Stimulated activated CD8-positive, alpha-beta memory T cell treated with anti-CD3 and anti-CD28 coated beads, Interleukin-7, amount 100 ng/mL, for 4 hours (primary cell): ENCODE measurements around the gene ZNF385B.

Experiments used
- DNase-seq, 2 donors: peaks; one replicate each; pipeline ENCODE4 v3.0.0-alpha.2; 2020; ENCODE audit warnings: low read depth in 2 of 2

The ZNF385B gene

GRCh38 chr2:179685146-179685545, 176.3 kb downstream of the ZNF385B start:
- DNase-seq, result no peak

- DNase-seq, result no peak
Observed at GRCh38 chr2:179682756-179683155, 178.7 kb downstream of the ZNF385B start.

DNA sequence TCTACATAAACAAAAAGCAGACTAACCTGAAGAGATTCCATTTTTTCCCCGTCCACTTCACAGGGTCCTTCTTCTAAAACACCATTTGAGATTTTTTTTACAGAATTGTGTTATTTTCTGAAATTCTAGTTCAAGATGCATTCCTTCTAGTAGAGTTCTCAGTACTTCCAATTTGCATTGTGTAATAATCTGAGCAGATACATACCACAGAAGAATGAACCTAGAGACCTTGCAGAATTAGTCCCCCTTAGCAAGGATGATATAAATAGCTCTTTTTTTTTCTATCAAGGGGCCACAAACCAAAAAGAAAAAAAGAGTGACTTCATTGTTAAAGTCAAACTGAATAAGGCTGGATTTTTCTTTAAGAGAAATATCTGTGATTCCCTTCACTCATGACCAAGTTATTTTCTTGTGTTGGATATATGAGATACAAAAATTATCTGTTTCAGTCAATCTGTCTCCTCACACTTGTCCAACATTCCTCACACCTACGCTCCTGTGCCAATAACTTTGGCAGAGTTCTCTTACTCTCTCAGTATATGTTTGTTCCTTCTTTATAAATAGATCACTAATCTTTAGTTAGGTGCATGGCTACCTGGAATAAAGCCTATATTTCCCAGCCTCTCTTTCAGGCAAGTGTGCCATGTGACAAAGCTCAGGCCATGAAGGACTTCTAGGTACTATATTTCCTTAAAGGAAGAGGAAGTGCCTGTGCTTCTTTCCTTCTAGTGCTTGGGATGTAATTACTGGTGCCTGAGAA, 183.5 kb downstream of the ZNF385B start:
- DNase-seq, result no peak

DNA sequence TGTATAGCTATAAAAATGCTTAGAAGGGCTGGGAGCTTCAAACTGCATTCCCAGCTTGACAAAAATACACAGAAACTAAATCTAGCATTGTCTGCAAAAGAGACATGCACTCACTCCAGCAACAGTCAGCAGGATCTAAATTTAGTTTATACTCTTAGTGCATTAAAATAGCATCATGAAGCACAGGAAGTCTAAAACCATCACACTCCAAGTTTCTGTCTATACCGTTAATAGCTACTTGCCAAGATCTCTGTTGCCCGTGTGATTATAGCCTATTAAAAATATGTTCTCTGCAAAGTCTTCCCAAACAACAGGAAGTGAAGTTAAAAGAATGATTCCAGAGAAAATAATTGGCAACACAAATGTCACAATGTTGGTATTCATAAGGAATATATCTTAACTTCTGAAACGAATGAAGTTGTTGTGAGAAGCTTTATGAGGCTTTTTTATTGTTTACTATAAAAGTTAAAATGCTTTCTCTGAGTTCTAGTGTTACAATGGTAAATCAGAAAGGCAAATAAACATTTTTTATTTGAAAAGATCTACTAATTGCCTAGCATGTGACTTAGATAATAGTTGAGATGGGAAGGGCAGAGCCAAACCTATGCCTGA, 184.2 kb downstream of the ZNF385B start:
- DNase-seq, result no peak

DNA sequence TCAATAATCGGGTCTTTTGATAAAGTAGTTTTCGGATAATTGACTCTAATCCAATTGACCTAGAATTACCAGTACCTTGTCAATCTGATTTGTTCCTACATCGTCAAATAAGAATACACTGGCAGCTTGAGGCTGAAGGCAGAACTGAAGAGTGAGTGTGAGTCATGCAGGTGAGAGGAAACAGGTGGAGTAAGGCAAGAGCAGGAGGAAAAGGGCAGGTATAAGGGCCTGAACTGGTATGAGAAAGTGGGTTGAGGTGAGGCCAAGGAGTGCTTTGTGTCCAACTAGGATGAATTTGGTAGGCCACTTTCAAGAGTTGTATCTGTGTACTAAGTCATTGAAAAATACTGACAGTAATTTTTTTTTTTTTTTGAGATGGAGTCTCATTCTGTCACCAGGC, 186.0 kb downstream of the ZNF385B start:
- no peak for DNase-seq

DNA sequence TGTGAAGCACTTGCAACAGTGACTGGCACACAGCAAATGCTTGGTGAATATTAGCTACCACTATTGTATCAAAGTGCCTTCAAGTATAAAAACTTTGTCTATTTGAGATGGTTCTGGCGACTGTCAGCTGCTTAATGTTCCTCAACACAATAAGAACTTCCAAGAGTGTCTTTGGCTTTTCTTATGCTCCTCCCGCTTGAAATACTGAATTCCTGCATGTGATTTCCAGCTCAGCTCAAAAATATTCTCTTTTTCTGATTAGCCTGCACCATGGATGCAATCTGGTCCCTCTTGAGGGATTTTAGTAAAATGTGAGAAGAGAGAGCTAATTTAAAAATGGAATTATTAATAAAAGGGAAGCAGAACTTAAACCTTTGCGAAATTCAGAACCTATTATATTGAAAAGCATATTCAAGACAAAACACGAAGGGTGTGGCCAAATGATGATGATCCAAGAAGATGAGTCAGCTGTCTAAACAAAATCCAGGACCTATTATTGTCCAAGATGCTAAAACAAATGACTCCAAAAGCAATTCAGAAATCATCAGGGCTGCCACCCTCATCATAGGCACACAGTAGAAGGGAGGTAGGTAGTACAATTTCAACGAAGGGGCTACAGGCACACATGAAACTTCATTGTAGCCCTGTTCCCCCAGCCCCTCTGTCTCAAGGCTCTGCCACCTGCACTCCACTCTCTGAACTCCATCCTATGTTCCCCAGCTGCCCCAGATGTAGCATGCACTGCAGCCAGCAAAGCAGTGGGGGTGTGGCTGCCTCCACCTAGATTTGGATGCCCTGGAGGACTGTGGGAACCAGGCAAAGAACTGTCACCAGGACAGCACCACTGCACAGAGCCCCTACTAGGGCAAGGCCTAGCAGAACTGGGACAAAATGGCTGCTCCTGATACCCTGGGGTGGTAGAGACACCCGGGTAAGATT, 190.1 kb downstream of the ZNF385B start:
- DNase-seq, result no peak

GRCh38 chr2:179669196-179669595, 192.2 kb downstream of the ZNF385B start:
- DNase-seq, result no peak

DNA sequence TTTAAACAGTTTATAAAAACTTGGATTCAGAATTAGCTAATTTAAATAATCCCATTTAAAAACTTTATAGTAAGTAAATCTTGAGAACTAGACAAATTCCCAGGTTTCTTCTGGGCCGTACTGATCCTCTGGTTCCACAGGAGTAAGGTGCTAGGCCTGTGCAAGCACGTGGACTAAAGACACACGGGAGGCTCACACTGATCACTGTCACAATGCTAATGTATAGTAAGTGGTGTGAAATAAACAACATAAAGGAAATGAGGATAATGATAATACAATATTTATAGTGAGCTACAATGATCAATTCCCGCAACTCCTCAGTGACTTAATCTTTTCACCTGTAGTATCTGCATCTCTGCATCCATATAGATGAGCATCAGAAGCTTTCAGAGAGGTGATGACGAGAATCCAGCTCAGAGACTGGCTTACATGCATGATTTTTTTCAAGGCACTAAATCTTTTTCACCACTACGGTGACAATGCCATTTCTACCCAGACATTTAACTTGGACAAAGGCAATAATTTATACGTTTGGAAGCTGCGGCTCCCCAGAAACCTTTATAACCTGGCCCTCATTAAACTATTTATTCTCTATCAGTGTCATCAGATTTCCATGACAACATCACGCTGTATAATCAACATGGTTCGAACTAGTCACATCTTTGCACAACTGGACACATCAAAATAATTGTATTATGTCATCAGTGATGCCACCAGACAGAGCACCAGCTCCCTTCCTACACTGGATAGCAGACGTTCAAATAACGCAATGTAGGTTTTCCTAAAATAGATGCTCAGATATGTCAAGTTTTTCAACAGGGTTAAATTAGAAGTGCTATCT, 196.2 kb downstream of the ZNF385B start:
- no peak for DNase-seq

- no peak for DNase-seq
Observed at GRCh38 chr2:179661986-179662385, 199.4 kb downstream of the ZNF385B start.

DNA sequence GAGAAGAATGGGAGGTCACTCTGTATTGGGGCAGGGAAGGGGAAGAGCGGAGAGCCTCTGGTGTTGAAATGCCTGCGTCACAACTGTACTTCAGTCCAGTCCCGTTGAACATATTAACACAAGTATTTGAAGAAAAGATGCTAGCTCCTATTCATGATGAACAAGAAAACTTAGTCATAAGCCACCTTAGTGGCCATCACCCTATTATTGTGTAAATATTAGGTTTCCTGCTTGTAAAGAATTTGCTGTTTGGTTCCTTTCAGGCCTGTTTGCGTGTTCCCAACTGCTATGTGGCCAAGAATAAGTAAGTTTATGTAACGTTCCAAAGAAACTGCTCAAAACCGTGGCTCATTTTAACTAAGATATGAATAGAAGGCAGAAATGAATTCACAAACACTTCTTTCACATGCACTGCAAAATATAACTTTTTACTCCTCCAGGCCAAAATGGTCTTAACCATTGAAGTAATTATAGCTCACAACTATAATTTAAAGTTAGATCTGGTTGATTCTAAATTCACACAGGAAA, 204.3 kb downstream of the ZNF385B start:
- DNase-seq, result no peak

GRCh38 chr2:179655627-179656026, 205.8 kb downstream of the ZNF385B start:
- no peak for DNase-seq

DNA sequence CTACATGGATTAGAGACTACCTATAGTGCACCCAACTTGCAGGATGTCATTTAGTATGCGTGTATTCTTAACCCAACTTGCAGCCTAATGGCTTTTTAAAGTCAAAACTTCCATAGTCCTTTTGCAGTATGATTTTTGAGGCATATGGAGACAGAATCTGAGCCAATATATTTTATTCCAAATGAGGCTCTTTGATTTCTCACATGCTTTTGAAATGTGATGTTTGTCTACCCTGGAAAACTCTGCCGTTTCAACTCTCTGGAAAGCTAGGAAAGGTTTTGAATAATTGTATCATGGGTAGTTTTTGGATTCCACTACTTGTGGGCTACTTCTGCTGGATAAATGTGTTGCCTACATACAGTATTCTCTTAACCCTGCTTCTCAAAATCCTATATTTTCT, 206.6 kb downstream of the ZNF385B start:
- DNase-seq, result no peak

- DNase-seq, result no peak
Observed at GRCh38 chr2:179652296-179652695, 209.1 kb downstream of the ZNF385B start.

- DNase-seq, result no peak
Observed at GRCh38 chr2:179650420-179650819, 211.0 kb downstream of the ZNF385B start.

DNA sequence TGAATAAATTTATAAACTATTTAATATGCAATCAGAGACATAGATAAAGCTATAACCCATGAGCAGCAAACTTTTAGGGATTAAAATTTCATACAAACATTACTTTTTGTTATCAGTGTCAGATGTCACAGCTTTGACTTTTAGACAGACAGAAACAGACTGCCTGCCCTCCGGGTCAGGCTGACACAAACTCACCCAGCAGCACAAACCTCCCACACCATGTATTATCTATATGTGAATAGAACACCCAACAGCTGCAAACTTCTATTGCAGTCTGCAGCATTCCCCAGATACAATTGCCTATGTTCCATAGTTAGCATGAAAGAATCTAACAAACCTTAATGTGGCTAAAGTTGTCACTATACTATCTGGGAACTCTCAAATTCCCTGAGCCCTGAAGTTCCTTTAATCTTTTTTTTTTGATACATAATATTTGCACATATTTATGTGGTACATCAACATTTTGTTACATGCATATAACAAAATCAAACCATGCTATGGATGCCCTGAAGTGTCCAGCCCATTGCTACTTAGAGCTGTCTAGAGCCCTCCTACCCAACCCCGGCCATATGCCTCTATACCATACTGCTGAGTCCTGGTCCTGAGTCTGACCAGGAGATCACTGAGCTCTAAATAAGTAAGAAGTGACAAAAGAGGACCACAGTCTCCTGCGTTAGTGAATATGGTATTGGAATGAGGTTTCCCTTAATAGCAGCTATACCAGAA, 214.4 kb downstream of the ZNF385B start:
- DNase-seq, result no peak

- DNase-seq, result no peak
Observed at GRCh38 chr2:179646173-179646769, 215.1 kb downstream of the ZNF385B start.

GRCh38 chr2:179645047-179645446, 216.4 kb downstream of the ZNF385B start:
- DNase-seq, result no peak

DNA sequence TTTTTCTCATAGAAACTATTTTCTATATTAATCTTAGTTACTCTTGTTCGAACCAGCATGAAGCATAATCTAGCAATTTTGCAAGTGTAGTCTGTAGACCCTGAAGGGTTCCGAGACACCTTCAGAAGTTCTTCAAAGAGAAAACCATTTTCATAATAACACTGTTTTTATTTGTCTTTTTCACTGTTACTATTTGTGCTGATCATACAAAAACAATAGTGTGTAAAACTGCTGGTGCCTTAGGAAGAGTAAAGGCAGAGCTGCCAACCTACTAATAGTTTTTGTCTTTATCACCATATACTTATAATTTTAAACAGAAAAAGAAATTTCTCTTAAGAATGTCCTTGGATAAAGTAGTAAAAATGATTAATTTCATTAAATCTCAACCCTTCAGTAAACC, 218.9 kb downstream of the ZNF385B start:
- DNase-seq, result no peak

DNA sequence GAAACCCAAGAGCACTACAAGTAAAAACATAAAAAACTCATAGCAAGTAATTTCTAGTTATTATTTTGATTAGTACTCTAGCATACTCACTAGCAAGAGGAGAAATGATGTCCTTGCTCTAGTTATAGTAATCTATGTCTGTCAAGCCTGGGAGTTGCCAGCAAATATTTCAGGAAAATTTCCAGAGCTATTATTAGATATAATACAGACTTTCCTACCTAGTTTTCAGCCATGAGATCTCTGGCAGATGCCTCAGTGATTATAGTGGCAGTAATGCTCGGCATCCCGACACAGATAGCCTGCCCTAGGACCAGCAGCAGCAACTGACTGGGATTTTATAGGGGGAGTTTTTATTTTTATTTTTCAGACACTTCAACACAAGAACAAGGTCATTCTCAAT, 224.4 kb downstream of the ZNF385B start:
- DNase-seq, result no peak
